Loucy (cell line): ENCODE measurements around the gene NAXE.

ENCODE experiments used
- H2AFZ ChIP-seq: fragments of 200-600 bp; sonication (generic); 2 replicates; pipeline ENCODE4 v1.6.0; 2016; ENCODE audit warnings: antibody characterized with exemption, mild to moderate bottlenecking, low read length, moderate library complexity
- H3F3A ChIP-seq: fragments of 200-600 bp; 2 replicates; pipeline ENCODE4 v1.6.0; 2016; ENCODE audit warnings: antibody characterized with exemption, low read depth, mild to moderate bottlenecking
- H3K27me3 ChIP-seq: fragments of 200-600 bp; sonication (generic); 2 replicates; pipeline ENCODE4 v1.6.1; 2014; ENCODE audit warnings: low read length, mild to moderate bottlenecking; ENCODE audit not compliant: insufficient read depth, poor library complexity, severe bottlenecking
- H3K36me3 ChIP-seq: fragments of 200-600 bp; sonication (generic); 2 replicates; pipeline ENCODE4 v1.6.1; 2016; ENCODE audit warnings: low read length; ENCODE audit not compliant: insufficient read depth
- H3K4me1 ChIP-seq: fragments of 200-600 bp; sonication (generic); 2 replicates; pipeline ENCODE4 v1.5.1; 2014; ENCODE audit warnings: low read length, mild to moderate bottlenecking; ENCODE audit not compliant: insufficient read depth, poor library complexity, severe bottlenecking
- H3K4me2 ChIP-seq: fragments of 200-600 bp; sonication (generic); 2 replicates; pipeline ENCODE4 v1.6.0; 2014; ENCODE audit warnings: antibody characterized with exemption, low read length, low read depth, mild to moderate bottlenecking; ENCODE audit not compliant: poor library complexity, severe bottlenecking
- H3K4me3 ChIP-seq: fragments of 200-600 bp; sonication (generic); 2 replicates; pipeline ENCODE4 v1.5.1; 2014; ENCODE audit warnings: low read length, mild to moderate bottlenecking, mixed read lengths; ENCODE audit not compliant: poor library complexity, severe bottlenecking
- H3K79me2 ChIP-seq: fragments of 200-600 bp; sonication (generic); 2 replicates; pipeline ENCODE4 v1.6.1; 2014; ENCODE audit warnings: low read length; ENCODE audit not compliant: insufficient read depth
- H3K9ac ChIP-seq: fragments of 200-600 bp; sonication (generic); 2 replicates; pipeline ENCODE4 v1.6.0; 2014; ENCODE audit warnings: mild to moderate bottlenecking, low read depth, low read length, moderate library complexity; ENCODE audit not compliant: poor library complexity, severe bottlenecking
- H3K9me2 ChIP-seq: fragments of 200-600 bp; sonication (generic); replicated peaks from 2 replicates; pipeline ENCODE4 v1.6.1; 2016; ENCODE audit warnings: low read depth, low read length, mixed read lengths
- H3K9me3 ChIP-seq: fragments of 200-600 bp; sonication (generic); 2 replicates; pipeline ENCODE4 v1.6.1; 2014; ENCODE audit warnings: mild to moderate bottlenecking, antibody characterized with exemption, low read length, low read depth; ENCODE audit not compliant: insufficient read depth
- H4K20me1 ChIP-seq: fragments of 200-600 bp; sonication (generic); 2 replicates; pipeline ENCODE4 v1.6.0; 2014; ENCODE audit warnings: antibody characterized with exemption, low read length, mild to moderate bottlenecking; ENCODE audit not compliant: insufficient read depth, poor library complexity, severe bottlenecking
- CTCF ChIP-seq: fragments of 200-600 bp; sonication (generic); conservative IDR thresholded peaks from 2 replicates; pipeline ENCODE4 v1.5.1; 2014; ENCODE audit warnings: mild to moderate bottlenecking, antibody characterized with exemption, low read length
- EZH2phosphoT487 ChIP-seq: fragments of 200-600 bp; IDR thresholded peaks from 2 replicates; pipeline ENCODE4 v1.6.1; 2018; ENCODE audit warnings: antibody characterized with exemption, mild to moderate bottlenecking, moderate library complexity, borderline replicate concordance

Gene NAXE

DNA sequence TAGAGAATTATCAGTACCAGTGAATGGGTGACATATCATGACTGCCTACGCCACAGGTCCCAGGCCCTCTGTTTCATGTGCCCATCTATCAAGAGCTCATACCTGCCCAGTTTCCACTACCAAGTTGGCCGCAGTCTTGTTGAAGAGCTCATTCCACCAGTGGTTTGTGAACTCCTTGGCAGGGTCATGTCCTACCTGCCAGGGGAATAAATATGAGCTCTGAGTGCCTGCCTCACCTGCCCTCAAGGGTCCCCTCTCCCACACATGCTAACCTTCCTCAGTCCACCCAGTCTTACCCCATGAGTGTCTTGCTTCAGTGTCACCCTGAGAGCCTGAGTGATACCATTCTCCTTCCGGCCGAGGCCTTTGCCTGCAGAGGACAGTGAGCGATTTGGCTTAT is 6.5 kb downstream of the NAXE start:
- peaks cover 9% of the 10 kb centered on the region for H3K4me1 ChIP-seq
- H3K27me3 ChIP-seq, result no peaks in the 10 kb centered on the region
- TF ChIP-seq CTCF, result no peak
- TF ChIP-seq EZH2phosphoT487, result no peak
- no peaks in the 10 kb centered on the region for H3F3A ChIP-seq
- H4K20me1 ChIP-seq, result no peaks in the 10 kb centered on the region
- peaks cover 21% of the 10 kb centered on the region for H3K79me2 ChIP-seq
- H3K9me3 ChIP-seq, result no peaks in the 10 kb centered on the region
- H3K9ac ChIP-seq, result no peak overlapping the region
- H3K4me2 ChIP-seq, result no peak overlapping the region
- no peak overlapping the region for H2AFZ ChIP-seq
- H3K36me3 ChIP-seq, result peaks cover 22% of the 10 kb centered on the region; the same call in 1 of the 2 replicates
- no peak overlapping the region for H3K4me3 ChIP-seq
- no peaks in the 10 kb centered on the region for H3K9me2 ChIP-seq

DNA sequence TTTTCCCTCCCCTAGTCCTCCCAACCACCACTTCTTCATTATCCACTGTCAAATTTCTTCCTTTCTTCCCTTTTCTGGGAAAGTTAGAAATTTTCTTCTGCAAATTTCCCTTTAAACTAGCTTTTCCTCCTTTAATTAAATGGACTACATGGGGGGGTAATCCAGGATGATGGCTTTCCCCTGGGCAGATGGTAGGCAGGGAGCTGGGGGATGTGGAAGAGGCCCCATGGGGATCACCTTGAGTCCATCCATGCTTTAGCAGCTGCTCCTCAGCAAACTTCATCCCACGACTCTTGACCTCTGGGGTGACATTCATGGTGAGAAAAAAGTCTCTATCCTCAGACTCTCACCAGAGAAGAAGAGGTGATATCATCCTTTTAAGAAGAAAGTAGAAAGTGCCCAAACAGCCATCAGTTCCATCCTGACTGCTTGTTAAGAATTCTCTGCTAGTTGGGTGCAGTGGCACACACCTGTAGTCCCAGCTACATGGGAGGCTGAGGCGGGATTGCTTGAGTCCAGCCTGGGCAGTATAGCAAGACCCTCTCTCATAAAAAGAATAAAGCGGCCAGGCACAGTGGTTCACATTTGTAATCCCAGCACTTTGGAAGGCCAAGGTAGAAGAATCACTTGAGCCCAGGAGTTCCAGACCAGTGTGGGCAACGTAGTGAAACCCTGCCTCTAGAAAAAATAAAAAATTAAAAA is 7.3 kb downstream of the NAXE start:
- no peak for TF ChIP-seq CTCF
- TF ChIP-seq EZH2phosphoT487, result no peak
- Histone ChIP-seq H3K4me3 (no peak overlapping the region), H3K4me1 (peaks cover 9% of the 10 kb centered on the region), H3K9ac (no peak overlapping the region), H3K27me3 (no peaks in the 10 kb centered on the region), H3K9me2 (no peaks in the 10 kb centered on the region), H3K79me2 (peaks cover 21% of the 10 kb centered on the region), H3K36me3 (peaks cover 22% of the 10 kb centered on the region; the same call in 1 of the 2 replicates), H3K9me3 (no peaks in the 10 kb centered on the region), H3K4me2 (no peak overlapping the region), H2AFZ (no peak overlapping the region), H4K20me1 (no peaks in the 10 kb centered on the region), H3F3A (no peaks in the 10 kb centered on the region)

DNA sequence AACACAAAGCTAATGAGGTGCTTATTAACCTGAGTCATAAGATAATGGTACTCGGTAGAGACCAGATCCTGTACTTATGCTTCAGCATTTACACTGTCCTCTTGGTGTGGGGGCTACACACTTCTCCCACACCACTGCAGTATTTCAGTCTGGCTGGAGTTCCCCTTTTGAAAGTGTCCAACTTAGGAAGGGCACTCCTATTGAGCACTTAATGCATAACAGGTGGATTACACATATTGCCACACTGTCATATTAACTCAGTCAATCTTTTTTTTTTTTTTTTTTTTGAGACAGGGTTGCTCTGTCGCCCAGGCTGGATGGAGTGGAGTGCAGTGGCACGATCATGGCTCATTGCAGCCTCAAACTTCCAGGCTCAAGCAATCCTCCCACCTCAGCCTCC is 8.2 kb downstream of the NAXE start:
- Histone ChIP-seq H3K9me2 (no peaks in the 10 kb centered on the region), H2AFZ (no peak overlapping the region), H3K4me2 (peak overlapping the region; percentile 90), H4K20me1 (no peaks in the 10 kb centered on the region), H3K4me3 (peak overlapping the region; percentile 93), H3K36me3 (peaks cover 22% of the 10 kb centered on the region; the same call in 1 of the 2 replicates), H3K79me2 (peaks cover 21% of the 10 kb centered on the region), H3K9me3 (no peaks in the 10 kb centered on the region), H3K4me1 (peaks cover 9% of the 10 kb centered on the region), H3F3A (no peaks in the 10 kb centered on the region), H3K9ac (peak overlapping the region; percentile 78), H3K27me3 (no peaks in the 10 kb centered on the region)
- TF ChIP-seq EZH2phosphoT487 (no peak), CTCF (peak; percentile 42)
